SK-N-SH (cell line): ENCODE results near the gene AFF3. TPM values are rescaled to one million over a fixed set of nuclear protein-coding genes. Genes with fewer than 3 reads are reported as not detected.

Experiments used
- CTCF ChIA-PET: fragments of 300-600, 350-600 bp; formaldehyde crosslinking; extraction: SDS; loops from one replicate; lab custom pipeline; 2021; lab: Yijun Ruan, JAX
- POLR2A ChIA-PET: fragments of 350-600 bp; sonication (Branson Sonifier 250); formaldehyde crosslinking; extraction: SDS; loops from one replicate; lab custom pipeline; 2020; ENCODE audit warnings: antibody characterized with exemption, inconsistent platforms; lab: Yijun Ruan, JAX
- DNase-seq: peaks from one replicate; pipeline ENCODE4 v3.0.0; 2012
- H2AFZ ChIP-seq: fragments of 200-600 bp; sonication (generic); 2 replicates; pipeline ENCODE4 v1.8.1; 2016; ENCODE audit warnings: antibody characterized with exemption, mild to moderate bottlenecking, low read depth
- H3F3A ChIP-seq: fragments of 200-600 bp; sonication (generic); replicated peaks from 2 replicates; pipeline ENCODE3; 2016; ENCODE audit warnings: antibody characterized with exemption, mild to moderate bottlenecking; ENCODE audit not compliant: insufficient read depth
- H3K27ac ChIP-seq, 2 experiments: fragments of 200-500 bp in 1 of 2; fragments of 200-600 bp in 1 of 2; sonication (Bioruptor generic) in 1 of 2; sonication (generic), shearing (Covaris generic) in 1 of 2; 2 replicates each; pipeline versions ENCODE4 v1.5.1 to v1.6.1; 2014 to 2016; ENCODE audit warnings: low read depth in 2 of 2, inconsistent platforms in 1 of 2, low read length in 1 of 2, mild to moderate bottlenecking in 1 of 2, mixed read lengths in 1 of 2
- H3K27me3 ChIP-seq: fragments of 200-600 bp; sonication (generic), shearing (Covaris generic); 2 replicates; pipeline ENCODE4 v1.6.1; 2016; ENCODE audit warnings: mixed run types; ENCODE audit not compliant: insufficient read depth
- H3K36me3 ChIP-seq, 2 experiments: fragments of 200-500 bp in 1 of 2; fragments of 200-600 bp in 1 of 2; sonication (Bioruptor generic) in 1 of 2; sonication (generic) in 1 of 2; replicated peaks in 1 of 2; 2 replicates each; pipeline versions ENCODE3 to v1.5.1; 2014 to 2016; ENCODE audit warnings: low read length in 1 of 2, mild to moderate bottlenecking in 1 of 2; ENCODE audit not compliant: insufficient read depth in 2 of 2, control insufficient read depth in 1 of 2
- H3K4me1 ChIP-seq, 2 experiments: fragments of 200-500 bp in 1 of 2; fragments of 200-600 bp in 1 of 2; sonication (Bioruptor generic) in 1 of 2; sonication (generic), shearing (Covaris generic) in 1 of 2; 2 replicates each; pipeline versions ENCODE4 v1.5.1 to v1.6.1; 2014 to 2016; ENCODE audit warnings: low read depth in 1 of 2, low read length in 1 of 2, mixed run types in 1 of 2; ENCODE audit not compliant: insufficient read depth in 2 of 2, control insufficient read depth in 1 of 2
- H3K4me2 ChIP-seq: fragments of 200-600 bp; sonication (generic), shearing (Covaris generic); 2 replicates; pipeline ENCODE4 v1.6.1; 2017; ENCODE audit warnings: mixed run types
- H3K4me3 ChIP-seq, 2 experiments: fragments of 200-500 bp in 1 of 2; fragments of 200-600 bp in 1 of 2; sonication (Bioruptor generic) in 1 of 2; sonication (generic), shearing (Covaris generic) in 1 of 2; 2 replicates each; pipeline versions ENCODE4 v1.5.1 to v1.8.1; 2014 to 2016; ENCODE audit warnings: low read depth in 2 of 2, inconsistent platforms in 1 of 2, low read length in 1 of 2, mild to moderate bottlenecking in 1 of 2, mixed read lengths in 1 of 2, moderate library complexity in 1 of 2
- H3K79me2 ChIP-seq: fragments of 200-600 bp; sonication (generic); 2 replicates; pipeline ENCODE4 v1.8.1; 2017; ENCODE audit warnings: mild to moderate bottlenecking; ENCODE audit not compliant: insufficient read depth
- H3K9ac ChIP-seq: fragments of 200-600 bp; sonication (generic); 2 replicates; pipeline ENCODE4 v1.6.1; 2017; ENCODE audit warnings: mixed run types
- H3K9me2 ChIP-seq: fragments of 200-600 bp; sonication (generic); 2 replicates; pipeline ENCODE4 v1.6.1; 2017; ENCODE audit warnings: mixed run types
- H3K9me3 ChIP-seq: fragments of 200-600 bp; sonication (generic); 2 replicates; pipeline ENCODE4 v1.6.1; 2017; ENCODE audit warnings: mixed run types, mild to moderate bottlenecking, moderate library complexity
- H4K20me1 ChIP-seq: fragments of 200-600 bp; sonication (generic); 2 replicates; pipeline ENCODE4 v1.6.1; 2017; ENCODE audit warnings: mild to moderate bottlenecking, mixed run types; ENCODE audit not compliant: insufficient read depth
- CHD2 ChIP-seq: fragments of 150-350 bp; IDR thresholded peaks from 2 replicates; pipeline ENCODE4 v1.6.1; 2018; ENCODE audit warnings: low read length; ENCODE audit not compliant: partially characterized antibody
- EZH2phosphoT487 ChIP-seq: fragments of 200-600 bp; sonication (generic); IDR thresholded peaks from 2 replicates; pipeline ENCODE4 v1.6.1; 2017; ENCODE audit warnings: low read depth, mixed run types, mild to moderate bottlenecking, antibody characterized with exemption, moderate library complexity, borderline replicate concordance
- FOSL2 ChIP-seq: IDR thresholded peaks from 2 replicates; pipeline ENCODE4 v1.4.0; 2012; ENCODE audit warnings: low read depth, mild to moderate bottlenecking, moderate library complexity, borderline replicate concordance
- FOXJ3 ChIP-seq: sonication (generic); formaldehyde crosslinking; IDR thresholded peaks from 2 replicates; pipeline ENCODE4 v1.5.1; 2020; ENCODE audit warnings: mild to moderate bottlenecking, missing genetic modification reagents
- MXI1 ChIP-seq: IDR thresholded peaks from 2 replicates; pipeline ENCODE4 v1.6.1; 2012; ENCODE audit warnings: mild to moderate bottlenecking, low read depth, low read length, improper control_type of control experiment
- NFIC ChIP-seq: IDR thresholded peaks from 2 replicates; pipeline ENCODE4 v1.4.0; 2012; ENCODE audit warnings: borderline replicate concordance
- RCOR1 ChIP-seq: fragments of 150-350 bp; IDR thresholded peaks from 2 replicates; pipeline ENCODE4 v1.6.1; 2017; ENCODE audit warnings: antibody characterized with exemption, low read length
- TAF1 ChIP-seq: IDR thresholded peaks from 2 replicates; pipeline ENCODE4 v1.6.1; 2012; ENCODE audit warnings: low read depth, mild to moderate bottlenecking, low read length, moderate library complexity, borderline replicate concordance
- WGBS: methylation state at CpG from one replicate; pipeline ENCODE4 v1.1.6; 2017; ENCODE audit warnings: low lambda C conversion rate; 5-methylcytosine and 5-hydroxymethylcytosine counted together
- polyA plus RNA-seq, 3 experiments: library from polyadenylated mRNA; depleted of rRNA; stranded (reverse); fragments of >200 nt; gene quantifications; 2 replicates each; pipeline ENCODE4 v1.2.3, GENCODE V29; 2012
- TF ChIP-seq, protein P1 (sequence below): fragments of 150-350 bp; IDR thresholded peaks from 2 replicates; pipeline ENCODE4 v1.6.1; 2016; ENCODE audit warnings: mild to moderate bottlenecking, low read depth, low read length
- TF ChIP-seq, protein P2 (sequence below): IDR thresholded peaks from 2 replicates; pipeline ENCODE4 v1.4.0; 2012; ENCODE audit warnings: low read depth, borderline replicate concordance
- TF ChIP-seq, protein P3 (sequence below): fragments of 150-350 bp; IDR thresholded peaks from 2 replicates; pipeline ENCODE4 v1.6.1; 2017; ENCODE audit warnings: antibody characterized with exemption, low read length, low read depth, borderline replicate concordance

Gene AFF3
- polyA plus RNA-seq, 1 of the 3 experiments (the other 2 are of a cell fraction), result 0.36 TPM

DNA sequence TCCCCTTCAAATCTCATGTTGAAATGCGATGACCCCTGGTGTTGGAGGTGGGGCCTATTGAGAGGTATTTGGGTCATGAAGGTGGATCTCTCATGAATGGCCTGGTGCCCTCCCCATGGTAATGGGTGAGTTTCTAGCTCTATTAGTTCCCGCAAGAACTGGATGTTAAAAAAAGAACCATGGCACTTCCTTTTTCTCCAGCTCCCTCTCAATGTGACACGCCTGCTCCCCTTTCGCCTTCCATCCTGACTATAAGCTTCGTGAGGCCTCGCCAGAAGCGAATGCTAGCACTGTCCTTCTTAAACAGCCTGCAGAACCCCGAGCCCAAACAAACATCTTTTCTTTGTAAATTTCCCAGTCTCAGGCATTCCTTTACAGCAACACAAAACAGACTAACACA, 349.4 kb downstream of the AFF3 start:
- no peak for DNase-seq
- H3K27ac ChIP-seq, result no peak overlapping the region
- ChIA-PET POLR2A (no interaction called here), CTCF (no interaction called here)
- H3K36me3 ChIP-seq, result no peaks in the 10 kb centered on the region
- WGBS, result 71% methylated on average over 8 of the region's 8 CpGs
- TF ChIP-seq EZH2phosphoT487, result no peak
- H3K9me3 ChIP-seq, result peaks cover 8% of the 10 kb centered on the region; the same call in 1 of the 2 replicates
- H3K4me3 ChIP-seq, result no peak overlapping the region
- no peak overlapping the region for H3K4me2 ChIP-seq
- H3K27me3 ChIP-seq, result no peaks in the 10 kb centered on the region
- no peaks in the 10 kb centered on the region for H4K20me1 ChIP-seq
- H3K9ac ChIP-seq, result no peak overlapping the region
- H3K9me2 ChIP-seq, result no peaks in the 10 kb centered on the region
- H3F3A ChIP-seq, result no peaks in the 10 kb centered on the region
- H2AFZ ChIP-seq, result no peak overlapping the region
- H3K4me1 ChIP-seq, result no peaks in the 10 kb centered on the region
- H3K79me2 ChIP-seq, result no peaks in the 10 kb centered on the region

DNA sequence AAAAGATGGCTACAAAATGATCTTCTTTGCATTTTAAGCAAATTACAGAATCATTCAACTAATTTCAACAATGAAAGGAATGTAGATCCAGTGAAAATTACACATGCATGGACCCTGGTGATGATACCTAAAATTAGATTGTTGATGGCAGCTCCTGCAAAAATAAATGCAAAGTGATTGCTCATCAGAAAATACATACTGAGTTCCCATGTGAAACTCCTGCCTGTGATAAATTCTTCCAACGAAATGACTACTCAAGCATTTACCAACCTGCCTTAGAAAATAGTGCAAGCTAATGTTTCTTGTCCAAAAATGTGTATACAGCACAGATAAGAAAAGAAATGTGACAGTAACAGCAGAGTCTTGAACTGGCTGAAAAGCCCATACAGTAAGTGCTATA, 352.5 kb downstream of the AFF3 start:
- Histone ChIP-seq H4K20me1 (no peaks in the 10 kb centered on the region), H3K27me3 (no peaks in the 10 kb centered on the region), H3K9me3 (no peaks in the 10 kb centered on the region), H3F3A (no peaks in the 10 kb centered on the region), H3K36me3 (no peaks in the 10 kb centered on the region), H3K79me2 (no peaks in the 10 kb centered on the region), H3K9ac (no peak overlapping the region), H3K4me3 (no peak overlapping the region), H2AFZ (no peak overlapping the region), H3K9me2 (no peaks in the 10 kb centered on the region), H3K27ac (no peak overlapping the region), H3K4me2 (no peak overlapping the region), H3K4me1 (no peaks in the 10 kb centered on the region; a peak in 1 of 4 replicates)
- POLR2A ChIA-PET, result no interaction called here
- TF ChIP-seq TAF1, result no peak
- no peak for TF ChIP-seq CHD2
- TF ChIP-seq, protein P1, sequence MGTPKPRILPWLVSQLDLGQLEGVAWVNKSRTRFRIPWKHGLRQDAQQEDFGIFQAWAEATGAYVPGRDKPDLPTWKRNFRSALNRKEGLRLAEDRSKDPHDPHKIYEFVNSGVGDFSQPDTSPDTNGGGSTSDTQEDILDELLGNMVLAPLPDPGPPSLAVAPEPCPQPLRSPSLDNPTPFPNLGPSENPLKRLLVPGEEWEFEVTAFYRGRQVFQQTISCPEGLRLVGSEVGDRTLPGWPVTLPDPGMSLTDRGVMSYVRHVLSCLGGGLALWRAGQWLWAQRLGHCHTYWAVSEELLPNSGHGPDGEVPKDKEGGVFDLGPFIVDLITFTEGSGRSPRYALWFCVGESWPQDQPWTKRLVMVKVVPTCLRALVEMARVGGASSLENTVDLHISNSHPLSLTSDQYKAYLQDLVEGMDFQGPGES, result no peak
- no peak for TF ChIP-seq EZH2phosphoT487
- TF ChIP-seq RCOR1, result no peak
- no peak for TF ChIP-seq FOSL2
- WGBS, result 15% methylated on average over 1 of the region's 1 CpG
- CTCF ChIA-PET, result interaction anchor here (0.6 to 1.2 kb wide), 2 partner anchors 11 to 649 kb away, joined by 3 read pairs; no protein-coding TSS in a partner anchor
- DNase-seq, result no peak

DNA sequence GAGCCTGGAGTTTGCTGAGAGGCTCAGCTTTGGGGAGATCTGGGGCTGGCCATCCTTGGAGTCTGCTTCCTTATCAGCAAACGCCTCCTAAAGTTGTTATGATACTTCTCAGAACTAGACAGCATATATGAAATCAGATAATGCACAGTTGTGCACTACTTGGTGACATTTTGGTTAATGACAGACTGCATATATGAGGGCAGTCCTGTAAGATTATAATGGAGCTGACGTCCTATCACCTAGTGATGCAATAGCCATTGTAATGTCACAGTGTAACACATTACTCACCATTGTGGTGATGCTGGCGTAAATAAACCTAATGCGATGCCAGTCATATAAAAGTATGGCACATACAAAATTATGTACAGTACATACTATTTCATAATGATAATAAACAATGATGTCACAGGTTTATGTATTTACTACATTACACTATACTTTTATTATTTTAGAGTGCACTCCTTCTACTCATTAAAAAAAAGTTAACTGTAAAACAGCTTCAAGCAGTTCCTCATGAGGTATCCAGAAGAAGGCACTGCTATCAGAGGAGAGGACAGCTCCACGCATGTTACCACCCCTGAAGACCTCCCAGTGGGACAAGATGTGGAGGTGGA, 354.5 kb downstream of the AFF3 start:
- no peaks in the 10 kb centered on the region; a peak in 1 of 4 replicates for H3K4me1 ChIP-seq
- H3K9ac ChIP-seq, result no peak overlapping the region
- no peak overlapping the region for H3K27ac ChIP-seq
- no peaks in the 10 kb centered on the region for H3K9me3 ChIP-seq
- no peaks in the 10 kb centered on the region for H3K9me2 ChIP-seq
- H3K27me3 ChIP-seq, result no peaks in the 10 kb centered on the region
- no peaks in the 10 kb centered on the region for H4K20me1 ChIP-seq
- ChIA-PET CTCF (no interaction called here), POLR2A (no interaction called here)
- TF ChIP-seq NFIC (no peak), MXI1 (no peak), FOSL2 (no peak), FOXJ3 (no peak), EZH2phosphoT487 (no peak)
- TF ChIP-seq, protein P2, sequence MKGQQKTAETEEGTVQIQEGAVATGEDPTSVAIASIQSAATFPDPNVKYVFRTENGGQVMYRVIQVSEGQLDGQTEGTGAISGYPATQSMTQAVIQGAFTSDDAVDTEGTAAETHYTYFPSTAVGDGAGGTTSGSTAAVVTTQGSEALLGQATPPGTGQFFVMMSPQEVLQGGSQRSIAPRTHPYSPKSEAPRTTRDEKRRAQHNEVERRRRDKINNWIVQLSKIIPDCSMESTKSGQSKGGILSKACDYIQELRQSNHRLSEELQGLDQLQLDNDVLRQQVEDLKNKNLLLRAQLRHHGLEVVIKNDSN, result no peak
- TF ChIP-seq, protein P3, sequence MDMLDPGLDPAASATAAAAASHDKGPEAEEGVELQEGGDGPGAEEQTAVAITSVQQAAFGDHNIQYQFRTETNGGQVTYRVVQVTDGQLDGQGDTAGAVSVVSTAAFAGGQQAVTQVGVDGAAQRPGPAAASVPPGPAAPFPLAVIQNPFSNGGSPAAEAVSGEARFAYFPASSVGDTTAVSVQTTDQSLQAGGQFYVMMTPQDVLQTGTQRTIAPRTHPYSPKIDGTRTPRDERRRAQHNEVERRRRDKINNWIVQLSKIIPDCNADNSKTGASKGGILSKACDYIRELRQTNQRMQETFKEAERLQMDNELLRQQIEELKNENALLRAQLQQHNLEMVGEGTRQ, result no peak
- H2AFZ ChIP-seq, result no peak overlapping the region
- H3K4me2 ChIP-seq, result no peak overlapping the region
- no peaks in the 10 kb centered on the region for H3K36me3 ChIP-seq
- WGBS, result 66% methylated on average over 5 of the region's 5 CpGs
- H3K4me3 ChIP-seq, result no peak overlapping the region
- no peaks in the 10 kb centered on the region for H3F3A ChIP-seq
- no peak for DNase-seq
- H3K79me2 ChIP-seq, result no peaks in the 10 kb centered on the region
